ENCODE measurements around the gene EFCAB6.

Gene EFCAB6

GRCh38 chr22:43812149-43812842, at the start of gene EFCAB6:
Gene EFCAB6, minus strand, starts transcription at chr22:43812305. Its CDS starts 29,987 bp downstream, at chr22:43782318.
- DNase-seq, result peak; percentile 98

DNA sequence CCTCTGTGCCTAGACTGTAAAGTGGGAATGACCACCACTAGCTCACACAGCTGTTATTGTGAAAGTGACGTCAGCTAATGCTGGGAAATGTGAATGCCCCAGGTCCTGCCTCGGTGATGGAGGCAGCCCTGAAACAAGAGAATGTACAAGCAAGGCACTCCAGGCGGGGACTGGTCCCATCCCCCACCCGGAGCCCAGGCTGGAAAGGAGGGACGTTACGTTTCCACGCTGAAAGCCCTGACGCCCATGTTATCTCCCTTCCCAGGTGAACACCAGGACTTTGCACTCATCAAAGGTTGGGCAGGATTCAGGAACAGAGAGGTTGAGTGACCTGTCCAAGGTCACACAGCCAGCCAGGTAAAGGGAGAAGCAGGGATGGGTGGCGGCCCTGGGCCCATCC, 49.4 kb upstream of the EFCAB6 start:
- no peak for DNase-seq

DNA sequence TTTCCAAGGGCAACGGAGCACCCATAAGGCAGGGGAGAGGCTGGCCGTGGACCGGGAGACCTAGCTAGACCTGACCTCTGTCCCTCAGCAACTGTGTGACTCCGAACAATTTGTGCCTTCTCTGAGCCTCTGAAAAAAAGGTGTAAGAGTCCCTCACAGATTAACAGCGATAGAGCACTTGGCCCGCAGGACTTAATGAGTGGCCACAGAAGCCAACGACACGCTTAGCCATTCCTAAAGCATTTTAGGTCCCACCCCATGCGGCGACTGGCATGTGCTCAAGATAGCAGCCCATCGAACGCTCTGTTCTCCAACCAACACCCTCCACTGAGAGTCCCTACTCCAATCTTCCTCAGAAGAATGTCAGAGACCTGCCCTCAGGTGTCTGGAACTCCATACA, 48.7 kb upstream of the EFCAB6 start:
- no peak for DNase-seq

DNA sequence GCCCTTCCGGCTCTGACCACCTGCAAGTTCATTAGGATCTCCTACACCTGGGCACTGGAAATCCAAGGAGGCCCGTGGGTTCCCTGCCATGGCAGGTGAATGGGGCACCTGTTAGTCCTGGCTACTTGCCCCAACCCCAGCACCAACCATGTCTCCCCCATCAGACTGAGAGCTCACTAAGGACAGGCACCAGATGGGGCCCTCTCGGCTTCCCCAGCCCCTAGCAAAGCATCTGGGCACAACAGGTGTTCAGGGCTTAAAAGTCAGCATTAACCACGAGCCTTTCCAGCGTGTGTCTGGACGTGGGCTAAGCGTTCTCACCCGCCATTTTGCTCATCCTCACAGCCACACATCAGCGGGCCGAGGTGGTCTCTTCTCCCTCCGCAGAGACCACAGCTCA, 48.0 kb upstream of the EFCAB6 start:
- no peak for DNase-seq

DNA sequence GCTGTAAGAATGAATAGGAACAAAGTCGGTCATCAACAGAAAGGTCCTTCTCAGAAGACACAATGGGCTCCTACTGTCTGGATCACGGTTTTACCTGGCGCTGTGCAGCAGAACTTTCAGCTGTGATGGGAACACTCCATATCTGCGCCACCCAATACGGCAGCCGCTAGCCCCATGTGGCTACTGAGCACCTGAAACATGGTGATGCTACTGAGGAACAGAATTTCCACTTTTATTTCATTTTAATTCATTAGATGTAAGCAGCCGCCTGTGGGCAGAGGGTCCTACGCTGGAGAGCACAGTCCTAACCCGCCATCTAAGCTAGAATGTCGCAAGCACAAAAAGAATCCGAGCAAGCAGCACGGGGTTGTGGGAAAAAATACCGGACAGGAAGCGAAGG, 47.5 kb upstream of the EFCAB6 start:
- DNase-seq, result no peak

DNA sequence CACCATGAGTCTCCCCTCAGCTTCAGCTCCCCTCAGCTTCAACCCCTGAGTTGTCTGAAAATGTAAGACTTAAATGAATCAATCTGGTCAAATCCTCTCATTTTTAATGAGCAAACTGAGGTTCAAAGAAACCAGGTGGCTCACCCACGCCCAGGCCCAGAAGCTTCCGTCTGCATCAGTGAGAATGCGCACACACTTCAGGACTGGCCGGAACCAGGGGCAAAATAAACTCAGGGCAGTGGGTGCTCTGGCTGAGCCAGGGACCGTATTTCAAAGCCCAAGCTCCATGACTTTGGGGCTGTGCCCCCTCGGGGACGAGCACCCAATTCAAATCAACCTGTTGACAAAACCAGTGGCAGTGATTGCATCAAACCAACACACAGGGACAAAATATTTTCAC, 47.1 kb upstream of the EFCAB6 start:
- DNase-seq, result no peak

DNA sequence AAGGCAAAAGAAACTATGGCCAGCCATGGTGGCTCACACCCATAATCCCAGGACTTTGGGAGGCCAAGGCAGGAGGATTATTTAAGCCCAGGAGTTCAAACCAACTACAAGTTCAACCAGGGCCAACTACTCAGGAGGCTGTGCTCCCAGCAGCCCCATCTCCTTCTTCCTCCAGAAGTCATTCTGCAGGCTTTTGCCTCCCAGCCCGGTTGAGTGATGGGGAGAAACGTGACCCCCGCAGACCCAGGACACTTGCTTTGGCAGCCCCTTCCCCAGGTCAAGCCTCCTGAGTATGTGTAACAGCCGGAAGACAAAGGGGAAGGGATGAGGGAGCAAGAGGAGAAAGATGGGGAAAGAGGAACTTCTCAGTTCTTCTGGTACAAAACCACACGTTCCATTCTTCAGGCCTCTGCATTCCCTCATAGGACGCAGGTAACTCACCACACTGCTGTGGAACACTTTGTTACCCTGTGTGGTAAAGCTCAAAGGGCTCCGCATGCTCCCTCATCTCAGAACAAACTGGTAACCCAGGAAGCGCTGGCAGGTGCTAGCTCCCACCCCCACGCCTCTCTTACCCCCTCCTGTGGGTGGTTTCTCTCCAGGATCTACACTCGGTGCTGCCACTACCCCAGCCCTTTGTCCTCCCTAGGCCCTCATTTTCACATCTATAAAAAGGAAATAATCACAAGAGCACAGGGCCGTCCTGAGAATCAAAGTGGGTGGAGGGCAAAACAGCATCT, 46.2 kb upstream of the EFCAB6 start:
- no peak for DNase-seq

GRCh38 chr22:43857367-43857766, 45.3 kb upstream of the EFCAB6 start:
- no peak for DNase-seq

DNA sequence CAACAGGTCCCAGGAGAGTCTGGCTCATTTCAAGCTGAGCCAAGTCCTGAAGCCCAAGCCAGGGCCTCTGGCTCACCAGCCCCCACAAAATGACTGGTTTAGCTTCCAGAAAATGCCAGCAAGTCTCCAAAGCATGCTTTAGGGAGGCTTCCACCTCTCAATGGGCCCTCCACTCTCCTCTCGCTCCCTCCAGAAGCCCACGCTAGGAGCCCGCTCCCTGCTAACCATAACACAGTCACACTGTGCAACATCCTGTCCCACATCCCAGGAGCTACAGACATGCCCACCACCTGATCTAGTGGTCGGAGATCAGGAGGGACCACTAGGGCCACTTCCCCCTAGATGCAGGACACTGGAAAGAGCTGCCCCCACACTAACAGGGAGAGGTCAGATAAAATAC, 43.3 kb upstream of the EFCAB6 start:
- DNase-seq, result no peak

DNA sequence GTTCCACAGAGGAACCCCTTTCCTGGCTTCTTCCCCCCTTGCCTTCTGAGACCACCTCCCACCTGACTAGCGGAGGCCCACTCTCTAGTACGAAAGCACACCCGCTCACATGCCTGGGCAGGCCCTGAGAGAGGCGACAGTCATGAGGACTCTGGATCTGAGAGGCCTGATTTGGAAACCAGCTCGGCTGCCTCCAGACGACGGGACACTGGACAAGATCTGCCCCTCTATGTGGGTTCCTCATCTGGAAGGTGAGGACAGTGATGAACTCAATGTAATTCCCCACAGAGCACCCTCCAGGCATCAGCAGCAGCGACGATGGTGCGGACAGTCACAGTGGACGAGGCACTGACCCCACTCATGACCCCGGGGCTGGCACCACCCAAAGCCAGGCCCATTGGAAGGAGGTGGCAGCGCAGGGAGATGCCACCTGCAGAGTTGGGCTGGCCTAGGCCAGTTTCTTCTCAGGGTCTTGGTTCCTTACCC, 42.7 kb upstream of the EFCAB6 start:
- no peak for DNase-seq

DNA sequence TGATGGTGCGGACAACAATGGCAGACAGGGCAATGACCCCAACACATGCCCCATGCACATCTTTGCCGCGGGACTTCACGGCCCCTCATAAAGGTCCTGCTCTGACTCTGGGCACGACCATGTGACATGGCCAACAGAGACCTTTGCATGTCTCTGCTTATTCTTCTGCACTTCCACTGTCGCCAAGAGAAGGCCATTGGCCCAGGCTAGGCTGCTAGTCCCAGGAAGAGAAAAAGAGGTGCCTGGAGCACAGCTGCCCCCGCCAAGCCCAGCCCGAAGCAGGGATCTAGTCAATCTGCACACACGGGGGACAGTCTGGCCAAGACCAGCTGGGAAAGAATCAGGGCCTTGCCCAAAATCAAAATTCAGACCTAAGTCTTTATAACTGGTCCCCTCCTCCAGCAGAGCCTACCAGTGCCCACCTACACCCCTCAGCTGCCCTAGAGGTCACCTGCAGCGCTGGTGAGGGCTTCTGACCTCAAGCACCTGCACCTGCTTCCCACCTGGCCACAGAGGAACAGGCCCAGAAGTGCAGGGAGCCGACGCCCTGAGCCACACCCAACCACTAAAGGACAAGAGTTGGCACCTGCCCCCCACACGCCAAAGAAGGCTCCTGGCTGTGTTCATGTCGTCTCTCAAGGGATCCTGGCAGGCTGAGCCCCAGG, 42.1 kb upstream of the EFCAB6 start:
- no peak for DNase-seq

DNA sequence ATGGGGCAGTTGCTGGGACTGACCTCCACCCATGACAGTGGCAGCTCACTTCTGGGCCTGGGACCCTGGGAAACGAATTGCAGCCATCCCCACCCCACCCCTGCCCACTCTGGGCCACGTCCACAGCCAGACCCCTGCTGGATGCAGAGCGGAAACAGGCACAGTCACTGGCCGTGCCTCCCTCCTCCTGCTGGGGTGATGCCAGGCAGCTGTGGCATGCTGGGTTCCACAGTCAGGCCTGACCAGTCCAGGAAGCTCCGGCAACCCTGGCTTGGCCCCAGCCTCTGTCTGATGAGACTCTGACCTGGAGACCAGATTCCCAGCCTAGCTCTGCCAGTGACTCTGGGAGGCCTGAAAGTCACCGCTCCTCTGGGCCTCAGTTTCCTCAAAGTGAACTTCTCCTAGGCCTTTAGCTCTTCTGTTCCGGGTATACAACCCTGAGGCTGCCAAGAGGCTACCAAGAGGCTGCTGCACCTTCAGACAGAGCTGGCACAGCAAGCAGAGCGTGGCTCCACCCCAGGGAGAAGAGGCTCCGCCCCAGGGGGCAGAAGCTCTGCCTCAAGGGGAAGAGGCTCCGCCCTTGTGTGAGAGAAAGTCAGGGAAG, 41.3 kb upstream of the EFCAB6 start:
- peak; percentile 26 for DNase-seq

DNA sequence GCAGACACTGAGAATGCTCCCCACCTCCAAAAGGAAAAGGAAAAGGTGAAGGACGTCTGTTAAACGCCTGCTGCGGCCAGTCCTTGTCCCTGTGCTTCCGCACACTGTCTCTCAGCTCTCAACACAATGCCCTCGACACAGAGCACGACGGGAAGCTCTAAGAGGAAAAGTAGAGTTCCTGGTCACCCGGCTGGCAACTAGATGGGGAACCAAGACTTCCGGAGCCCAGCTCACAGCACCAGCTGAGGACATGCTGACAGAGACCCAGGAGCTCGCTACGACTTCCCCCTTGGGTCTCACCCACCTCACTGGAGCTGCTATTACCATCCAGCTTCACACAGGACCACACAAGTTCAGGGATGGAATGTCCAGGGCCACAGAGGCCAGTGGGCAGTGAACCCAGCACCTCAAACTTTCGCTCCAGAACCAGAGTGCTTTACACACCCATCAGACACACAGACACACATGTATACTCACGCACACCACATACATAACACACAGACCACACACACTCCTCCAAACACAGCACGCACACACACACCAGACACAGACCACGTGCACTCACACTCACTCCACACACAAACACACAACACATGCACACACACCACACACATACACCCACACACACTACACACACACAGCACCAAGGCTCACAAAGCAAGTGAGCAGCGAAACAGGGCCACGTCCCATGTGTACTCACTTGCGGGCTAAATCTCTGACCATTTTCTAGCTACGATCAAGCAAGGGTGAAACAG, 40.6 kb upstream of the EFCAB6 start:
- peak; percentile 25 for DNase-seq

DNA sequence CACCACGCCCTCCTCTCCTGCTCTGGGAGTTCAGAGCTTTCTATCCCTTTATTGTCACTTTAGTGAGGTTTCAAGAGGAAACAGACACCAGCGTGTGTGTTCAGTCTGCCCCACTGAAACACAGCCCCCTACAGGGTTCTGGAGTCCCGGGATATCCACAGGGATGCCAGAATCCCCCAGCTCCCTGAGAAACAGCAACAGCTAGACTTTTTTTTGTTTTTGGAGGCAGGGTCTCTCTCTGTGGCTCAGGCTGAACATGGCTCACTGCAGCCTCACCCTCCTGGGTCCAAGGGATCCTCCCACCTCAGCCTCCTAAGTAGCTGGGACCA, 39.8 kb upstream of the EFCAB6 start:
- DNase-seq, result no peak

- DNase-seq, result no peak
Observed at GRCh38 chr22:43851058-43851978, 39.2 kb upstream of the EFCAB6 start.

DNA sequence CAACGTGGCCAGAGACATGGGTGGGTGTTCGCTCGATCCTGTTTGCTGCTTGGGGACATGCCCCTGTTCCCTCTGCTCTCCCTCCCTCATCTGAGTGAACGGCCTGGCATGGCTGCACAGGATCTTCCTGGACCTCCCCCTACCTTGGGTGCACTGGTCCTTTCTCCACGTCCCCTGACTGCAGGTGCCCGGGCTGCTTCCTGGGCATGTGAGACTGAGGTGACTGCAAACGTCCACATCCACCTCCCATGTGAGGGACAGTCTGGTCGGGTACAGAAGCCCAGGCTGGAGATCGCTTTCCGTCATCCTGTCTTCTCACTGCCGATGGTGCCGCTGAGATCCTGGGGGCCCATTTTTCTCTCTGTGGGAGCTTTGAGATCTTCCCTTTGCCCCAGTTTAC, 38.4 kb upstream of the EFCAB6 start:
- no peak for DNase-seq

DNA sequence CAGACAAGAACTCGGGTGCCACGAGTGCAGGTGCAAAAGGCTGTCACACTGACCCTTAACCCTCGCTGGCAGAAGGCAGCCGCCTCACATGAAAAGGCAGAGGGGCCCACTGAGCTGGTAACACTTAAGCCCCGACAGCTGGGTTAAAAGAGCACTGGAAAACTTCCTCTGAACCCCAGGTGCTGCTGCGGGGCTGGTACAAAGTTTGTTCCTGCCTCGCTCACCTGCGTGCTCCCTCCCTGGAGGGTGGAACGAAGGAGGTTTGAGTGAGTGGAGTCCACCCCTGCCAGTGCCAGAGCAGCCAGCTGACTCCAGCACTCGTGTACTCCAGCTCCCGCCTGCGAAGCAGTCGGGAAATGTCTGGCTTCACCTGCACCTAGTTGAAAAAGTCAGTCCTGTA, 37.6 kb upstream of the EFCAB6 start:
- no peak for DNase-seq

DNA sequence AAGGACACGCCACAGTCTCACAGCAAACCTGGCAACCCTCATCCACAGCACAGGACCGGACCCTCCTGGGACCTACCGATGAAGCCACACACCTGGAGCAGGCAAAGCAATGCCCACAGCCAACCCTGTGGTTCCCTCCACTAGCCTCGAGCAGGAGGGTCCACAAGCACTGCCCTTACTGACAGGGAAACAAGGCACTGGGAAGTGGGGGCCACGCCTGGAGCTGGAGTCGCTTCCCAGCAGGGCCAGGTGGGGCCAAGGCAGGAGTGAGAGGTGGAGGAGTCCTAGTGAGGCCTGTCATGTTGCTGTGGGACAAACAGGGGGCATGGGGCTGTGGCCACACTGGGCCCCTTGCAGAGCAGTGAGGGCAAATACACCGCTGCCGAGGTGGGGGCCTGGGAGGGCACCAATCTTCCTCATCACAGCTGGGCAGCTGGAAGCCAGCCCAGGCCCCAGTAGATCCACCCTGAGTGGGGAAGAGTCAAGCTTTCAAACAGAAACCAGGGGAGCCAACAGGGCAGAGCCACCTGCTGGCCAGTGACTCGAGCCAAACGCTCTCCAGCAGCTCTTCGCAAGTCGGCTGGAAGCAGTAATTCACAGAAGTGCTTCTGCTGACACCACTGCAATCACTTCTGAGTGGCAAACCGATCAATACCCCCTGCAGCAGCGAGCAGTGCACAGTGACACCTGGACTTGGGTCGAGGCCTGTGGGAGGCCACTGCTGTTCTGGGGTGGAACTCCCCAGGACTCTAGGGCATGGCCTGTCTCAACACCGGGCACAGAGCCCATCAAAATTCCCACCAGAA, 36.5 kb upstream of the EFCAB6 start:
- peak; percentile 44 for DNase-seq

DNA sequence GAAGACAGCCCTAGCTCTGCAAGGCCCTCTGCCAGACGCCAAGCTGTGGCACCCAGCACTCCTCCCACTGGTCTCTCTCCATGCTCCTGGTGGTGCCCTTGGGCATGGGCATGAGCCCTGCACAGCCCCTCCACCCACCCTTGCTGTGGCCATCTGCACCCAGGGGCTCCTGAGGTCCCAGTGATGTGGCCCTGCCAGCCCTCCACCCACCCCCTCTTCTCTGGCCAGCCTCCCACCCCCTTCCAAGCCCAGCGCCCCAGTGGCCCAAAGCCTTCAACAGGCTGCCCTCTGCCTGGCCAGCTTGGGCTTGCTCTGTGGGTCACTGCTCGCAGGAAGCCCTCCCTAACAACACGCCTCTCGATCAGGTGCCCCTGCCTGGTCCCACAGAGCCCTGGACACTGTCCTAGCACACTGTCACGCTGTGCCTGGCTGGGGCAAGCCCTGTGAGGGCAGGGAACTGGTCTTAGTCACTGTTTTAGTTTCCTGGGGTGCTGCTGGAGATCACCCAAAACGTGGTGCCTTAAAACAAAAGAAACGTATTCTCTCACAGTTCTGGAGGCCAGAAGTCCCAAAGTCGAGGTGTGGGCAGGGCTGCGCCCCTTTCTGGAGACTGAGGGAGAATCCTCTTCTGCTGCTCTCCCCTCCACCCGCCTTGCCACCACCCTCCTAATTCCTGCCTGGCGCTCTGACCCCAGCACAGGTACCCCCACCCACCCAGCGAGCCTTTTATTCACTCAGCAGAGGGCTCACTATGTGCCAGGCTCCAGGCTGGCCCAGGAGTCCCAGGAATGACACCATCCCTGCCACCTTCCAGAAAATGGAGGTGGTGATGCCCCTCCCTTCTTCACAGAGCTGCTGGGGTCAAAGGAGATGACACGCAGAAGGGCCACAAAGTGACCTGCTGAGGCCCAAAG, 35.5 kb upstream of the EFCAB6 start:
- no peak for DNase-seq

- DNase-seq, result no peak
Observed at GRCh38 chr22:43846966-43847365, 34.9 kb upstream of the EFCAB6 start.

Measured in hematopoietic multipotent progenitor cell treated with erythropoietin and hydrocortisone succinate and interleukin-3 and kit ligand, for 4 days (in vitro differentiated cells).